ENCODE results near the gene MAGED4. TPM values are rescaled to one million over a fixed set of nuclear protein-coding genes. Genes with fewer than 3 reads are reported as not detected.
"Not testable (repeated sequence)": the region's sequence is repeated elsewhere in the genome, so short reads cannot be mapped to it uniquely, and the experiment has no call there.

The MAGED4 gene
- total RNA-seq, 1 experiment from 2014 or later, result not detected

- H4K20me1 ChIP-seq (ENCODE audit: insufficient read depth); H3K4me2 ChIP-seq; BruUV-seq (replicated peaks); H3K4me1 ChIP-seq (replicated peaks; ENCODE audit: insufficient read depth); H3K9me2 ChIP-seq (ENCODE audit: insufficient read depth); DNase-seq; H3K4me3 ChIP-seq; H3K27ac ChIP-seq; H3K79me2 ChIP-seq (ENCODE audit: low read depth); H3K36me3 ChIP-seq (ENCODE audit: low read depth); H3K27me3 ChIP-seq (ENCODE audit: insufficient read depth, low read depth); H2AFZ ChIP-seq; intact Hi-C loops (cut with micrococcal nuclease; ENCODE audit: unreplicated experiment); H3F3A ChIP-seq (ENCODE audit: insufficient read depth, low read depth); H3K9me3 ChIP-seq (ENCODE audit: insufficient read depth, low read depth); POLR2A ChIA-PET (ENCODE audit: unreplicated experiment); CTCF ChIA-PET: not testable (repeated sequence)
Measured at GRCh38 chrX:52211405-52211804, 26.7 kb downstream of the MAGED4 start.

- CTCF ChIA-PET, result no interaction called here
- DNase-seq, result no peak
- no peaks in the 10 kb centered on the region for H3K9me3 ChIP-seq (ENCODE audit: insufficient read depth, low read depth)
- TF ChIP-seq, protein P1, sequence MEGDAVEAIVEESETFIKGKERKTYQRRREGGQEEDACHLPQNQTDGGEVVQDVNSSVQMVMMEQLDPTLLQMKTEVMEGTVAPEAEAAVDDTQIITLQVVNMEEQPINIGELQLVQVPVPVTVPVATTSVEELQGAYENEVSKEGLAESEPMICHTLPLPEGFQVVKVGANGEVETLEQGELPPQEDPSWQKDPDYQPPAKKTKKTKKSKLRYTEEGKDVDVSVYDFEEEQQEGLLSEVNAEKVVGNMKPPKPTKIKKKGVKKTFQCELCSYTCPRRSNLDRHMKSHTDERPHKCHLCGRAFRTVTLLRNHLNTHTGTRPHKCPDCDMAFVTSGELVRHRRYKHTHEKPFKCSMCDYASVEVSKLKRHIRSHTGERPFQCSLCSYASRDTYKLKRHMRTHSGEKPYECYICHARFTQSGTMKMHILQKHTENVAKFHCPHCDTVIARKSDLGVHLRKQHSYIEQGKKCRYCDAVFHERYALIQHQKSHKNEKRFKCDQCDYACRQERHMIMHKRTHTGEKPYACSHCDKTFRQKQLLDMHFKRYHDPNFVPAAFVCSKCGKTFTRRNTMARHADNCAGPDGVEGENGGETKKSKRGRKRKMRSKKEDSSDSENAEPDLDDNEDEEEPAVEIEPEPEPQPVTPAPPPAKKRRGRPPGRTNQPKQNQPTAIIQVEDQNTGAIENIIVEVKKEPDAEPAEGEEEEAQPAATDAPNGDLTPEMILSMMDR (conservative IDR thresholded peaks at IDR 0.05), result no peak
- TF ChIP-seq EZH2 (IDR thresholded peaks at IDR 0.05; ENCODE audit: low read depth), result no peak
- no peak overlapping the region for H3K4me3 ChIP-seq
- H3K79me2 ChIP-seq (ENCODE audit: low read depth), result no peaks in the 10 kb centered on the region
- no peak overlapping the region for H3K27ac ChIP-seq
- H3K27me3 ChIP-seq (ENCODE audit: insufficient read depth, low read depth), result no peaks in the 10 kb centered on the region
- BruUV-seq (replicated peaks), result no TSS peak
- no peaks in the 10 kb centered on the region for H3K4me1 ChIP-seq (replicated peaks; ENCODE audit: insufficient read depth)
- H2AFZ ChIP-seq, result no peak overlapping the region
- no peaks in the 10 kb centered on the region for H3F3A ChIP-seq (ENCODE audit: insufficient read depth, low read depth)
- H3K4me2 ChIP-seq, result no peak overlapping the region
- no peaks in the 10 kb centered on the region for H3K9me2 ChIP-seq (ENCODE audit: insufficient read depth)
- no peaks in the 10 kb centered on the region for H4K20me1 ChIP-seq (ENCODE audit: insufficient read depth)
- H3K36me3 ChIP-seq (ENCODE audit: low read depth), result no peaks in the 10 kb centered on the region
- POLR2A ChIA-PET (ENCODE audit: unreplicated experiment), result no interaction called here
- intact Hi-C loops (cut with micrococcal nuclease; ENCODE audit: unreplicated experiment), result no loop called here
Measured at GRCh38 chrX:52213276-52213675, 28.6 kb downstream of the MAGED4 start.

GRCh38 chrX:52216541-52216940 lies 31.9 kb downstream of the MAGED4 start:
- no peaks in the 10 kb centered on the region for H3K79me2 ChIP-seq (ENCODE audit: low read depth)
- no peak for DNase-seq
- no peak overlapping the region for H2AFZ ChIP-seq
- TF ChIP-seq, protein P1 (conservative IDR thresholded peaks at IDR 0.05), result no peak
- no peak for TF ChIP-seq EZH2 (IDR thresholded peaks at IDR 0.05; ENCODE audit: low read depth)
- no peak overlapping the region for H3K4me2 ChIP-seq
- no peaks in the 10 kb centered on the region for H3F3A ChIP-seq (ENCODE audit: insufficient read depth, low read depth)
- H3K36me3 ChIP-seq (ENCODE audit: low read depth), result no peaks in the 10 kb centered on the region
- no peak overlapping the region for H3K4me3 ChIP-seq
- no peaks in the 10 kb centered on the region for H4K20me1 ChIP-seq (ENCODE audit: insufficient read depth)
- intact Hi-C loops (cut with micrococcal nuclease; ENCODE audit: unreplicated experiment), result no loop called here
- no peaks in the 10 kb centered on the region for H3K9me2 ChIP-seq (ENCODE audit: insufficient read depth)
- H3K27ac ChIP-seq, result no peak overlapping the region
- POLR2A ChIA-PET (ENCODE audit: unreplicated experiment), result no interaction called here
- no peaks in the 10 kb centered on the region for H3K4me1 ChIP-seq (replicated peaks; ENCODE audit: insufficient read depth)
- no TSS peak for BruUV-seq (replicated peaks)
- no peaks in the 10 kb centered on the region for H3K9me3 ChIP-seq (ENCODE audit: insufficient read depth, low read depth)
- H3K27me3 ChIP-seq (ENCODE audit: insufficient read depth, low read depth), result no peaks in the 10 kb centered on the region
- CTCF ChIA-PET, result no interaction called here

DNA sequence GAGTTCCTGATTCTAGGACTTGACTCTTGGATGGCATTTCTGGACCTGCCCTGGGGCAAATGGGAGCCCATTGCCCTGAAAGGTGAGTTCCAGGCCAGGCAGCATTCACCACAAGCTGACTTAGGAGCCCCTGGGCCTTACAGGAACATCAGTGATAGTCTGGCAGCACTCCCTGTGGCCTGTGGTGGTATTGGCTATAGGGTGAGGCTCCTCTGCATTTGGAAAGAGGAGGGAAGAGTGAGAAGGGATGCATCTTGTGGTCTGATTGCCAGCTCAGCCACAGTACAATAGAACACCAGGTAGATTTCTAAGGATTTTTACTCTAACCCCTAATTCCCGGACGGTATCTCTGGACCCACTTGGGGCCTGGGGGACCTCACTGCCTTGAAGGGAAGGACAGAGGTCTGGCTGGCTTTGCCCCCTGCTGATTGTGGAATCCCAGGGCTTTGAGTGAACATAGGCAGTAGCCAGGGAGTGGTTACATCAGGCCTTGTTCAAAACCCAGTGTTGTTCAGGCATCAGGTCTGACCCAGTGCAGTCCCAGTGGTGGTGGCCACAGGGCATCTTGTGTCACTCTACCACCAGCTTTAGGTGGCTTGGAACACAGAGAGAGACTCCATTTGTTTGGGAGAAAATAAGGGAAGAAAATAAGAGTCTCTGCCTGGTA lies 32.9 kb downstream of the MAGED4 start:
- no peak overlapping the region for H3K4me3 ChIP-seq
- no peaks in the 10 kb centered on the region for H3K79me2 ChIP-seq (ENCODE audit: low read depth)
- no peaks in the 10 kb centered on the region for H3K27me3 ChIP-seq (ENCODE audit: insufficient read depth, low read depth)
- H3K4me2 ChIP-seq, result no peak overlapping the region
- H3F3A ChIP-seq (ENCODE audit: insufficient read depth, low read depth), result no peaks in the 10 kb centered on the region
- no peaks in the 10 kb centered on the region for H4K20me1 ChIP-seq (ENCODE audit: insufficient read depth)
- DNase-seq, result no peak
- no peaks in the 10 kb centered on the region for H3K36me3 ChIP-seq (ENCODE audit: low read depth)
- H3K9me2 ChIP-seq (ENCODE audit: insufficient read depth), result no peaks in the 10 kb centered on the region
- ChIA-PET POLR2A (ENCODE audit: unreplicated experiment) (no interaction called here), CTCF (no interaction called here)
- no peaks in the 10 kb centered on the region for H3K4me1 ChIP-seq (replicated peaks; ENCODE audit: insufficient read depth)
- intact Hi-C loops (cut with micrococcal nuclease; ENCODE audit: unreplicated experiment), result no loop called here
- TF ChIP-seq EZH2 (IDR thresholded peaks at IDR 0.05; ENCODE audit: low read depth), result no peak
- TF ChIP-seq, protein P1 (conservative IDR thresholded peaks at IDR 0.05), result no peak
- no peaks in the 10 kb centered on the region for H3K9me3 ChIP-seq (ENCODE audit: insufficient read depth, low read depth)
- no peak overlapping the region for H2AFZ ChIP-seq
- H3K27ac ChIP-seq, result no peak overlapping the region
- no TSS peak for BruUV-seq (replicated peaks)
